GM21576 (cell line): ENCODE measurements around the gene WDR6.

ENCODE experiments used
- ATAC-seq: cut with Tn5 transposase; IDR thresholded peaks from one replicate; pipeline ENCODE4 v1.9.1; 2021; ENCODE audit warnings: mild to moderate bottlenecking, moderate library complexity; ENCODE audit not compliant: unreplicated experiment

The WDR6 gene

DNA sequence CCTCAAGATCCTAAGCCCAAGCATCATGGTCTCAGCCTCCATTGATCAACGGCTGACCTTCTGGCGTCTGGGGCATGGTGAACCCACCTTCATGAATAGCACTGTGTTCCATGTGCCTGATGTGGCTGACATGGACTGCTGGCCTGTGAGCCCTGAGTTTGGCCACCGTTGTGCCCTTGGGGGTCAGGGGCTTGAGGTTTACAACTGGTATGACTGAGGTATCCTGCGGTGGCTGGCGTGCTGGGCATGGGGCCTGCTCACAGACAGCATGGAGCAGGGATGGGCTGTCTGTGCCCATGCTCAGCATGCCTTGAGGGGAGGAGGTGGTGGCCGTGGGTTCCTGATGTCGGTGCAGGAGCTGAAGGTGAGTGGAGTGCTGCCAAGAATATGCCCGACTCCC lies 7.9 kb downstream of the WDR6 start:
- no peak for ATAC-seq

DNA sequence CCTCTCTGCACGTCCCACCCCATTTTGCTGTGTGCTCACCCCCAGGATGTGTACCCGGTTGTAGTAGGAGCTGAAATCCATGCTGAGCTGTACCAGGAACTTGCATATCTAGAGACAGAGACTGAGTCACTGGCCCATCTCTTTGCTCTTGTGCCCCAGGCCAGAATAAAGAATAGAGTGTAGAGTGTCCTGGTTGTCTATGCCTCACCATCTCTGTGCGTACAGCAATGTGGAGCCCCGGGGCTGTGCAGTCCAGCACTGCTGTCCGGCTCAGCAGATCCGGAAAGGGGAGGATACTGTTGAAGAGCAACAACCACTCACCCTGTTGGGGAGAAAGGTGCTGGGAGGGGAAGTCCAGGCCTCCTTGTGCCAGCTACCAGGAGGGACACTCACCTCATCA lies 8.6 kb downstream of the WDR6 start:
- ATAC-seq, result no peak

- no peak for ATAC-seq
Observed at GRCh38 chr3:49016414-49017228, 9.4 kb downstream of the WDR6 start.

DNA sequence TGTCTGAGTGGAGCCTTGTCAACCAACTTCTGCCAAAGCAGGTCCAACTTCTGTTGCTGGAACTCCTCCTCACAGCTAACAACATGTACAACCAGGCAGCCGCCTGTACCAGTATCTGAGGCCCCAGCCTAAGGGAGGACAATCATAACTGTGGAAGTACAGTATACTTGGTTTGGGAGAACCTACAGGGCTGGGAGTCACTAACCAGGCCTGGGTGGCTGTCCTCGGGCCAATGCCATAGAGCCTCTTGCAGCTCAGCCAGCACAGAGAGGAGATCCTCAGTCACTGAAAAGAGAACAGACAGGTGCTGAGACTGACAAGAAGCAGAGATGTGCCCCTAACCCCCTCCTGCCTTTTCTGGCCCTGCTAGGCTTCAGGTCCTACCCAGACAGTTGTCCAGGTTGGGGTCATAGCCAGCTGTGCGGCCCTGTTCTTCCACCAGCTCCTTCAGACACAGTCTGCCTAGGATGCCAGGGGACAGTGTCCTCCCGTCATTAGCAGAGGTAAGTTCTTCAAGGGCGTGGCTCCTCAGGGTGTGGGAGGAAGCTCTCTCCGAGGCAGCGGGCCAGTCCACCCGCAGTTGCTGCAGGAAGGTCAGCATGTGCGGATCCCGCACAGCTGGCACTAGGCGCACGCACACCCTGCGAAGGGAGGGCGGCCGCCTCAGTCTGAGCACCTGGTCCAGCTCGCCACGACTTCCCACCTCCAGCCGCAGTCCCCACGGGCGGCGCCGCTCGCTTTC lies 10.2 kb downstream of the WDR6 start:
- ATAC-seq, result no peak

DNA sequence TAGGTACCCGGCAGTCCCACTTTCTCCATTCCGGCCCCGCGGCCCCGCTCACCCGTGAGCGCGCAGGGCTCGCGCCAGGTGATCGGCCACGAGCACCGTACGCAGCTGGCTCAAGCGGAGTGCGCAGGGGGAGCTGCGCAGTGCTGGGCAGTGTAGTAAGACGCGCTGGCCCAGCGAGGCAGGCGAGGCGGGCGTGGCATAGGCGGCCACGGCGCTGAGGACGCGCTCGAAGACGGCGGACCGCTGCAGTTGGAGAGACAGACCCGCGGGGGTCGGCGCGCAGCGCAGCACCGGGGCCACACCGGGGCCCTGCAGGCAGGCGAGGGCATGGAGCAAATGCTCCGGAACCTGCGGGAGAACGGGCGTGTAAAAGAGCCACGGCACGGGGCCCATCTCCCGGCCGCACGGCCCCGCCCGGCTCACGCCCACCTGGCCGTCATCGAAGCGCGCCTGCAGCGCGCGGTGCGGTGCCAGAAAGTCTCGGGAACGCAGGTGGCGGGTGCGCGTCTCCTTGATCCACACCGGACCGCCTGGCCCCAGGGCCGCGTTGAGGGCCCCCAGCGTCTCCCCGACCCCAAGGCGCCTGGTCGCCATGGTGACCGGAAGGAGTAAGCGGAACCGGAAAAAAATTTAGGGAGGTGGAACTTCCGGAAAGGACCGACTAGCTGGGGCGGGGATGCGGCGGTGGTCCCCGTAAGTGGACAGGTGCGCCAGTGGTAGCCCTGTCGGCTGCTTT lies 10.9 kb downstream of the WDR6 start, which contains the start of gene DALRD3:
Gene DALRD3 (minus strand): TSS at position 610 of the 736 bp plus-strand sequence. CDS start 16 bp downstream, at position 594.
- no peak for ATAC-seq

DNA sequence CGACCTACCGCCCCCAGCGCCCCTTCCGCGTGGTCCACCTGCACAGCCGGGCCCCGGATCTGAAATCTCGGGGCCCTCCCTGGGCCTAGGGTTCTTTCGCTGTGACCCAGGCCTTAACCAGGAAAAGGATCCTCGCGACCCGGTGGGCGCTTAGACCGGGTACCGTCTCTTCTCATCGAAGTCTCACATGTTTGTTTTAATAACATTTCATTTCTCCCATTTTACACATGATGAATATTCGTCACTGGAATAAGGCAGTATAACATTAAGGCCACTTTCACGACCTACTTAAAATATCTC lies 11.5 kb downstream of the WDR6 start:
- ATAC-seq, result no peak

GRCh38 chr3:49019941-49020329 lies 12.7 kb downstream of the WDR6 start:
- ATAC-seq, result no peak

DNA sequence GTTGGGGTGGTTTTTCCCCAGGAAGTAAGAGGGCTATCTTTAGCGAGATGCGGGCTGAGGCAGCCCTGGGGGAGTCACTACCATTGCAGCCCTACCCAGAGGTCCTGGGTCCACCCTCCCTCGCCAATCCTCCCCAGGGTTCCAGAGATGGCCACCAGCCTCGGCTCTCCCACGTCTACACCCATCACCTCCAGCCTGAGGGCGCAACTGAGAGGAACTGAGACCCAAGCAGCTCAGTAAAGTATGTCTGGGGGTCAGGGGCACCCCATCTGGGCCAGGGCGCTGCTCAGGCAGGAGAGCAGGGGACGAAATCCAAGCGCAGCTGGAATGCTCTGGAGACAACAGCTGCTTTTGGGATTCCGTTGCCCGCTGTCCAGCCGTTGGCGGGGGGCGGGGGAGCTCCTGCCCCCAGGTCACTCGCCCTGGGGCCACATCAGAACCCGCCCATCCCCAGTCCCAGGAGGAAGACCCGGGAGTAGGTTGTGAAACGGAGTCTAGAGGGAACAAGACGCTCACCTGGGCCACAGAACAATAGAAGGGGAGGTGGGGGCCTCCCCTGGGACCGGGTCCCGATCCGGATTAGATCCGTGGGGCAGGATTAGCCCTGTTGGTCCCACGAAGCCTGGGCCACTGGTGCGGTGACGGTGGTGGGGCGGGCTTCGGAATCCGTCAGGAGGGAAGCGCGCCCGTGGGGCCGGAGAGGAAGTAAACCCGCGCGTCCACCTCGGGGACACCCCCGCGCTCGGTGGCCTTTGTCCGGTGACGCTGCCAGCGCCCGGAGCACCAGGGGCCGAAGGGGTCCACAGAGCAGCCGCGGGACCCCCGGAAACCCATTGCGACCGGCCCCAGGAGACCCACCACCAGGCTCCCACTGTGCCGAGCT lies 13.4 kb downstream of the WDR6 start:
- peak; percentile 2 for ATAC-seq

DNA sequence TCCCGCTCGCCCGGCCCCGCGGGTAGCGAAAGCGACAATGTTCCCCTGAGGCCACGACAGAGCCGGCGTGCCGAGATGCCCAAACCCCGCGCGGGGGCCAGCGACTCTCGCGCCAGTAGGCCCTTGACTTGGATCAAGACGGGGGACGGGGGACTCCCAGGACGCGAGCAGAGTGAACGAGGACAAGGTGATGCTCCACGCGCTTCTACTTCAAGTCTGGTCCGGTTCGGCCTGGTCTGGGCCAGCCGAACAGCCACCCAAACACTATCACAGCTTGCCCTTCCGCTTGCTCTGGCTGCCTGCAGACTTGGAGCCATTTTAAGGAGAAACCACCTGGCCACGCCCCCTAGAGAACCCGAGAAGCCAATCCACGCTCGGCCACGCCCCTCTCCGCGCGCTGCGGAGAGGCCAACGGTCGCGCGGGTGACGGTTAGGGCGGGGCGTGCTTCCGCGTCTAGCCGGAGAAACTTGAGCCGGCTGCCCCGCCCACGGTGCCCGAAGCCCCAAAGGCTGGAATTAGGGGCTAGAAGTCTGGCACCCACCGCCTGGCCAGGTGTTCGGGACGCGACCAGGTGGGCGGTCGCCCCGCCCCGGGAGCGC lies 14.1 kb downstream of the WDR6 start:
- ATAC-seq, result peak; percentile 43

GRCh38 chr3:49021813-49022687 lies 14.9 kb downstream of the WDR6 start, which contains the start of gene NDUFAF3:
Gene NDUFAF3, plus strand, starts transcription at chr3:49022121. Its CDS starts 24 bp downstream, at chr3:49022145.
- peak; percentile 58 for ATAC-seq

- no peak for ATAC-seq
Observed at GRCh38 chr3:49022688-49023171, 15.5 kb downstream of the WDR6 start.

DNA sequence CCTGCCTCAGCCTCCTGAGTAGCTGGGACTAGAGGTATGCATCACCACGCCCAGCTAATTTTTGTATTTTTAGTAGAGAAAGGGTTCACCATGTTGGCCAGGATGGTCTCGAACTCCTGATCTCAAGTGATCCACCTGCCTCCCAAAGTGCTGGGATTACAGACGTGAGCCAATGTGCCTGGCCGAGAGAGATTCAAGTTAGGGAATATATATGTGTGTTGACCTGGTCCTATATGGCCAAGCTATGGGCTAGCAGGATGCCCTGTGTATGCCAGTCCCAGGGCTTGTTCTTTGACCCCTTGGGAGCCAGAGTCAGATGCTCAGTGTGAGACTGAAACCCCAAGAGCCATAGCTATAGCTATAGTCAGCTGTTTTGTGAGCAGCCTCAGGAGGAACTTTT lies 16.6 kb downstream of the WDR6 start:
- ATAC-seq, result no peak

DNA sequence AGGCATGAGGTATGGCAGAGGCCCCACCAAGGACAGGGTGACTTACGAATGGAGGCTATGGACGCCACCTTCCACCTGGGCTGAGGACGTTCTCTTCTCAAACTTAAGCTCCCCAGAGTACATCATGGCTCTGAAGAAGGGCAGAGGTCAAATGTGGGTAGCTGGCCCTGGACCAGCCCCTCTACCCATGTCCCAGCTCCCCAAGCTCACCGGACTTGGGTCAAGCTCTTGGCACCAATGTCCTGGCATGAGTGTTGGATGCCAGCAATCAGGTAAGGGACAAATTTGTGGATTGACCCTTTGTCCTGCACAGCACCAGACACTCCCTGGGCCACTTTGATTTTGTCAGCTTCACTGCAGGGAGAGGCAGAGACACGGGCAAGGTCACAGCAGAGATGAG lies 17.3 kb downstream of the WDR6 start:
- no peak for ATAC-seq

DNA sequence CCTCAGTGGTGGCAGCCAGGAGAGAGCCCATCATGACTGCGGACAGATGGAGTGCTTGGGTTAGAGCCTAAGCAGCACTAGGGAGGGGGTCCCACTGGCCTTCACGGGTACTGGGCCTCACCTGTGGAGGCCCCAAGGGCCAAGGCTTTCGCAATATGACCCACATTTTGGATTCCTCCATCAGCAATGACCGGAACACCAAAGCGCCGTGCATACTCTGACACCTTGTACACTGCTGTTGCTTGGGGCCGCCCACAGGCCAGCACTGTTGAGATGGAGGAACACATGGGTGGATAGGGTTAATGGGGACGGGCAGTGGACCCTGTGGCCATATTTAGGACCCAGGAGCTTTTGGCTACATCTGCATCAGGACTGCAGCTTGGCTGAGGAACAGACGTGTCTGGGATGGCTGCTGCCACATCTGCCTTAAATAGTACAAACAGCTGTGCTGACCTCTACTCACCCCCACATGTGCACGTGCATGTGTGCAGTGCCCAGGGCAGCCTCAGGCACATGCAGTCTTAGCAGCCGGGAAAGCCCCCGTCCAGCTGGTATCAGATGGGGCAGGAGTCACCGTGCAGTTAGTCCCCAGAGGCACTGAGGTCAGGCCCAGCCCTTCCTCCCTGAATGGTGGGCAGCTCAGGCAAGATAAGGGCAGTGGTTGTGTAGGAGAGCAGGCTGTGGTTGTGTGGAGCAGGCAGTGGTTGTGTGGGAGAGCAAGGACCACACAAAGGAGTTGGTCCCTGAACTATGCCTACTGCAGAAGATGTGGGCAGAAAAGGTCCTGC lies 18.0 kb downstream of the WDR6 start:
- no peak for ATAC-seq

DNA sequence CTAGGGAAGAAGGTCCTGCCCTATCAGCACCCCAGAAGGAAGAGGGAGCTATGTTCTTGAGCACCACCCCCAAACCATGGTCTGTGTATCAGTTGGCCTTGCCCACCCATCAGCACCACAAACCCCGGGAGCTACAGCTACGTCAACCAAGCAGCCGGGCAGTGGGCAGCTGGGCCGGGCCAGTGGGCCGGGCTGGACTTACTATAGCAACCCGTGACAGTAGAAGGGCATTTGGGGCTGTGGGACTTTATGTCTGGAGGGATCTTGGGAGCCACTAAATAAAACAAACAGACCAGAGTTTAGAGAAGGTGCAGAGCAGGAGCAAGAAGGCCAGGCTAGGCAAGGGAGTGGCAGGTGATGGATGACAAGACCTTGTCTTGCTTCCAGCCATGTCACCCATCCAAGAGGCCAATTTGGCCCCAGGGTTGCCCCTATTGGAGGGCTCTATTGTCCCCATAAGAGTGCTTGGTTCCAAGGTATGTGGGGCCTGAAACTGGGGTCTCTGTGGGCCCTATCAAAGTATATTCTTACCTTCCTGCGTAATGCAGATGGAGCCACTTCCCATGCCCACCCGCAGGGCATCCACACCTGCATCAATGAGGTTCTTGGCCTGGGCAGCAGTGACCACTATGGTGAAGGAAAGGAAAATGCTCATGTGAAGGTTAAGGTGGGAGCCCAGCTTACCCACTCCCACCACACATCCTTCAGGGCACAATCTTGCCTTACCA lies 18.8 kb downstream of the WDR6 start:
- ATAC-seq, result no peak

DNA sequence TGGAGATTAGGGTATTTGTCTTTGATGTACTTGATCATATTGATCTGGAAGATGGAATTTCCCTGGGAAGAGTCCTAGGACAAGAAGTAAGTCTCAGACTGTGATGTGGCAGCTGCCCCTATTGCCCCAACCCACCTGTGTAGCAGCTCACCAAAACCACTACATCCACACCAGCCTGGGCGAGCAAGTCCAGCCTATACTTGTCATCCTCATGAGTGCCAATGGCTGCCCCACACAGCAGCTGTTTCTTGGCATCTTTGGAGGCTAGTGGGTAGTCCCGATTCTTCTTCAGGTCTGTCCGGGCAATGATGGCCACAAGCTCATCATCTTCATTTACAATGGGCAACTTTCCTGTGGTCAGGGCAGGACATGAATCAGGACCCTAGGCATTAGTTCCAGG lies 19.3 kb downstream of the WDR6 start:
- ATAC-seq, result no peak

GRCh38 chr3:49027634-49028033 lies 20.4 kb downstream of the WDR6 start:
- no peak for ATAC-seq

- ATAC-seq, result no peak
Observed at GRCh38 chr3:49028298-49028672, 21.1 kb downstream of the WDR6 start.
